ENCODE results near the gene WDHD1. TPM values are rescaled to one million over a fixed set of nuclear protein-coding genes. Genes with fewer than 3 reads are reported as not detected.

Gene WDHD1
- total and polyA plus RNA-seq, 2 of the 4 experiments (the other 2 are of a cell fraction): 4.4 to 13.1 TPM

DNA sequence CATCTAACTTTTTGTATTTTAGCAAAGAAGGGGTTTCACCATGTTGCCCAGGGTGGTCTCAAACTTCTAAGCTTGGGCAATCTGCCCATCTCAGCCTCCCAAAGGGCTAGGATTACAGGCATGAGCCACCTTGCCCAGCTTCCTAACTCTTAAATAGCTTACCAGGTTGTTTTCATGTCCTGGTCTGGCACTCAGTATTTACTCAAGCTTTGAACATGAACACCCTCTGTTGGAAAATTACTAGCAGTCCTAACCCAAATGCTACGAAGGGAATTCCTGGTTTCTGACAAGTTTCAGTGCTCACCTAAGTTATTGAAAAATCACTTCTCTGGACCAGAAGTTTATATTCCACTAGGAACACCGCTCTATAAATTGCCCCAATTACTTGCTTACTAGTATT lies 91.8 kb downstream of the WDHD1 start:
- H4K5ac ChIP-seq (ENCODE audit: low read depth, low read length): no peak overlapping the region
- H3K18ac ChIP-seq (ENCODE audit: low read depth, low read length): no peak overlapping the region
- ATAC-seq (ENCODE audit: low read depth) (no peak), DNase-seq (no peak)
- H3K9me3 ChIP-seq (ENCODE audit: control insufficient read depth, insufficient read depth, low read length): no peaks in the 10 kb centered on the region
- H3K4ac ChIP-seq (ENCODE audit: low read depth, low read length): no peak overlapping the region
- H4K20me1 ChIP-seq (ENCODE audit: insufficient read depth, low read length): no peaks in the 10 kb centered on the region
- intact Hi-C loops (cut with micrococcal nuclease) (no loop called here), in situ Hi-C loops (cut with MboI; ENCODE audit: low sequenced_read_pairs) (no loop called here), dilution Hi-C loops (cut with HindIII; ENCODE audit: low sequenced_read_pairs, unreplicated experiment) (no loop called here)
- no peak overlapping the region for H2BK20ac ChIP-seq (ENCODE audit: low read depth, low read length)
- H3K14ac ChIP-seq (replicated peaks; ENCODE audit: low read depth, low read length): no peak overlapping the region
- no peak overlapping the region for H2AFZ ChIP-seq (replicated peaks; ENCODE audit: low read length, poor library complexity)
- 0 out of 2 replicates have a peak, but pooled peaks cover 2% of the 10 kb centered on the region for H3K9me1 ChIP-seq (ENCODE audit: insufficient read depth, low read length)
- TF ChIP-seq, protein P1, sequence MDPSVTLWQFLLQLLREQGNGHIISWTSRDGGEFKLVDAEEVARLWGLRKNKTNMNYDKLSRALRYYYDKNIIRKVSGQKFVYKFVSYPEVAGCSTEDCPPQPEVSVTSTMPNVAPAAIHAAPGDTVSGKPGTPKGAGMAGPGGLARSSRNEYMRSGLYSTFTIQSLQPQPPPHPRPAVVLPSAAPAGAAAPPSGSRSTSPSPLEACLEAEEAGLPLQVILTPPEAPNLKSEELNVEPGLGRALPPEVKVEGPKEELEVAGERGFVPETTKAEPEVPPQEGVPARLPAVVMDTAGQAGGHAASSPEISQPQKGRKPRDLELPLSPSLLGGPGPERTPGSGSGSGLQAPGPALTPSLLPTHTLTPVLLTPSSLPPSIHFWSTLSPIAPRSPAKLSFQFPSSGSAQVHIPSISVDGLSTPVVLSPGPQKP (IDR thresholded peaks at IDR 0.05; ENCODE audit: borderline replicate concordance, low read depth, low read length): no peak
- CTCF ChIA-PET: no interaction called here
- BruUV-seq (replicated peaks): no TSS peak
- H3K36me3 ChIP-seq (ENCODE audit: control insufficient read depth, insufficient read depth, low read length): no peaks in the 10 kb centered on the region; the same call in 1 of the 2 replicates
- H2BK5ac ChIP-seq (ENCODE audit: low read depth, low read length, poor library complexity, severe bottlenecking): no peak overlapping the region
- POLR2A ChIA-PET (ENCODE audit: unreplicated experiment): no interaction called here
- H2AK9ac ChIP-seq (replicated peaks; ENCODE audit: low read depth, low read length, poor library complexity): no peak overlapping the region
- no peak overlapping the region for H3K56ac ChIP-seq (ENCODE audit: extremely low read depth, insufficient read depth, low read length)
- no peaks in the 10 kb centered on the region for H3K27me3 ChIP-seq (ENCODE audit: control insufficient read depth, insufficient read depth, low read length)
- no peak overlapping the region for H2AK5ac ChIP-seq (ENCODE audit: low read depth, low read length)
- no peak overlapping the region for H3K27ac ChIP-seq (ENCODE audit: insufficient read depth, low read length)
- H3K4me3 ChIP-seq (ENCODE audit: insufficient read depth, low read depth, low read length): no peak overlapping the region
- no peaks in the 10 kb centered on the region; a peak in 1 of 4 replicates for H3K79me1 ChIP-seq (ENCODE audit: low read depth in 1 of 2, low read length in 2 of 2)
- no peak overlapping the region for H4K91ac ChIP-seq (ENCODE audit: insufficient read depth, low read depth, low read length)
- H3K23ac ChIP-seq (ENCODE audit: low read depth, low read length): no peak overlapping the region
- no CpG with 5 or more reads among the region's 2 CpGs for WGBS, 2 experiments (ENCODE audit: extremely low coverage in 2 of 2, insufficient read length in 1 of 2)
- no peaks in the 10 kb centered on the region for H3K4me1 ChIP-seq (ENCODE audit: control insufficient read depth, insufficient read depth, low read length)
- no peak overlapping the region for H3K4me2 ChIP-seq (ENCODE audit: low read depth, low read length)
- no peak overlapping the region for H2BK15ac ChIP-seq (ENCODE audit: low read depth, low read length)
- H4K8ac ChIP-seq (ENCODE audit: low read depth in 2 of 2, low read length in 2 of 2): no peak overlapping the region
- H3K9ac ChIP-seq (ENCODE audit: low read depth, low read length): no peak overlapping the region
- no peak overlapping the region for H2BK120ac ChIP-seq (ENCODE audit: low read depth, low read length)

Measured in IMR-90 (cell line).